ENCODE results near the gene QDPR. TPM values are rescaled to one million over a fixed set of nuclear protein-coding genes. Genes with fewer than 3 reads are reported as not detected.
A peak's percentile ranks its signal among the peaks of the same experiment; 100 is the strongest.

The QDPR gene
- total RNA-seq, 6 experiments from 2014 or later, result 43.4 to 154 (median 81.5) TPM

DNA sequence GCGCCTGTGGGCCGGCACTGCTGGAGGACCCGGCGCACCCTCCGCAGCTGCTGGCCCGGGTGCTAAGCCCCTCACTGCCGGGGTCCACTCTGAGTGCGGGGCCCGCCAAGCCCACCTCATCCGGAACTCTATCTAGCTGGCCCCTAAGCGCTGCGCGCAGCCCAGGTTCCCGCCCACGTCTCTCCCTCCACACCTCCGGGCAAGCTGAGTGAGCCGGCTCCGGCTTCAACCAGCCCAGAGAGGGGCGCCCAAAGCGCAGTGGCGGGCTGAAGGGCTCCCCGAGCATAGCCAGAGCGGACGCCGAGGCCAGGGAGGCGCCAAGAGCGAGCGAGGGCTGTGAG, 75.2 kb downstream of the QDPR start:
- WGBS (ENCODE audit: insufficient coverage, low coverage, low lambda C conversion rate, missing lambda C conversion rate), result 93% methylated on average over 8 of the region's 28 CpGs
- Histone ChIP-seq H3K9me3 (peaks cover 0 to 1% (median 0%) of the 10 kb centered on the region in 4 donors), H3K36me3 (no peaks in the 10 kb centered on the region), H3K4me3 (no peak overlapping the region), H3K27me3 (no peaks in the 10 kb centered on the region), H3K27ac (no peak overlapping the region), H3K4me1 (no peaks in the 10 kb centered on the region)
- TF ChIP-seq POLR2A (IDR thresholded peaks at IDR 0.05), result no peak
- TF ChIP-seq, protein P1, sequence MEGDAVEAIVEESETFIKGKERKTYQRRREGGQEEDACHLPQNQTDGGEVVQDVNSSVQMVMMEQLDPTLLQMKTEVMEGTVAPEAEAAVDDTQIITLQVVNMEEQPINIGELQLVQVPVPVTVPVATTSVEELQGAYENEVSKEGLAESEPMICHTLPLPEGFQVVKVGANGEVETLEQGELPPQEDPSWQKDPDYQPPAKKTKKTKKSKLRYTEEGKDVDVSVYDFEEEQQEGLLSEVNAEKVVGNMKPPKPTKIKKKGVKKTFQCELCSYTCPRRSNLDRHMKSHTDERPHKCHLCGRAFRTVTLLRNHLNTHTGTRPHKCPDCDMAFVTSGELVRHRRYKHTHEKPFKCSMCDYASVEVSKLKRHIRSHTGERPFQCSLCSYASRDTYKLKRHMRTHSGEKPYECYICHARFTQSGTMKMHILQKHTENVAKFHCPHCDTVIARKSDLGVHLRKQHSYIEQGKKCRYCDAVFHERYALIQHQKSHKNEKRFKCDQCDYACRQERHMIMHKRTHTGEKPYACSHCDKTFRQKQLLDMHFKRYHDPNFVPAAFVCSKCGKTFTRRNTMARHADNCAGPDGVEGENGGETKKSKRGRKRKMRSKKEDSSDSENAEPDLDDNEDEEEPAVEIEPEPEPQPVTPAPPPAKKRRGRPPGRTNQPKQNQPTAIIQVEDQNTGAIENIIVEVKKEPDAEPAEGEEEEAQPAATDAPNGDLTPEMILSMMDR (IDR thresholded peaks at IDR 0.05), result no peak
- ATAC-seq (peak in 1 of 4 donors; percentile 14), DNase-seq (no peak)
- intact Hi-C loops (cut with DNase I), result no loop called here

Other genes with a start within 250 kb of the QDPR start
- not detected for gene CLRN2, start 3.1 kb upstream of the QDPR start, total RNA-seq
- 100 to 1,000 TPM in 4 of 6 experiments, 10 to 100 TPM in 2; 70.9 to 138 (median 102) TPM for gene LAP3, start 65.1 kb upstream of the QDPR start, total RNA-seq
- 10 to 100 TPM in 4 of 6 experiments, 1 to 10 TPM in 2; 3.8 to 18.6 (median 15.3) TPM for gene MED28, start 102.6 kb upstream of the QDPR start, total RNA-seq